Muscle layer of colon (tissue), 2 donors: Measurements from ENCODE around the gene EBF3.

Experiments used
- H3K27ac ChIP-seq: one replicate; pipeline ENCODE4 v1.7.0; 2013; ENCODE audit warnings: low read depth, mild to moderate bottlenecking, low read length, moderate library complexity
- H3K27me3 ChIP-seq, 2 donors: one replicate each; pipeline ENCODE4 v1.7.0; 2013; ENCODE audit warnings: low read length in 2 of 2, mild to moderate bottlenecking in 2 of 2; ENCODE audit not compliant: insufficient read depth in 2 of 2, control insufficient read depth in 1 of 2
- H3K36me3 ChIP-seq: one replicate; pipeline ENCODE4 v1.7.0; 2013; ENCODE audit warnings: mild to moderate bottlenecking, low read length; ENCODE audit not compliant: insufficient read depth
- H3K4me1 ChIP-seq: one replicate; pipeline ENCODE4 v1.7.0; 2013; ENCODE audit warnings: mild to moderate bottlenecking, low read length; ENCODE audit not compliant: insufficient read depth
- H3K4me3 ChIP-seq, 2 donors: one replicate each; pipeline ENCODE4 v1.7.0; 2013; ENCODE audit warnings: low read length in 2 of 2, low read depth in 1 of 2, mild to moderate bottlenecking in 1 of 2, moderate library complexity in 1 of 2
- H3K9ac ChIP-seq: one replicate; pipeline ENCODE4 v1.7.0; 2013; ENCODE audit warnings: low read length
- H3K9me3 ChIP-seq: one replicate; pipeline ENCODE4 v1.7.0; 2013; ENCODE audit warnings: mild to moderate bottlenecking, low read length
- donor health status: abdominal sarcoma.
- donor health status: Adenocarcinoma of cecum.

EBF3 gene

GRCh38 chr10:129956876-129957673, 7.0 kb downstream of the EBF3 start:
- Histone ChIP-seq H3K9me3 (peaks cover 5% of the 10 kb centered on the region), H3K27ac (no peak overlapping the region), H3K4me1 (no peaks in the 10 kb centered on the region), H3K9ac (no peak overlapping the region), H3K36me3 (no peaks in the 10 kb centered on the region), H3K27me3 (peaks cover 57 to 61% of the 10 kb centered on the region in 2 donors), H3K4me3 (no peak overlapping the region)

DNA sequence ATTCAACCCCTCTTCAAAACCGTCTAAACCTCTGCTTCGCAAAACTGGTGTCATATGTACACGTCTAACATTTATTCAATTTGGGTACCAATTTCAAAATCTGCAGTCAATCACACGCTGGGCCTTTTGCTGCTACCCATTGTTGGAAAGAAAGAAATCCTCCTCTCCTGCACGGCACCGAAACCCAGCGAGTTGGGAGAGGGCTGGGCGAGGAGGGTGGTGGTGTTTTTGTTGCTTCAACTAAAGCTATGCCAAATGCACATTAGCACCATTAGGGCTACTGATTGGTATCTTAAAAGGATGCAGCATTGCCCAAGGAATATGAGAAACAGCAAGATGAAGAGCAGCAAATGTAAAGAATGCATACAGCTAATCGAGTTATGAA, 7.8 kb downstream of the EBF3 start:
- Histone ChIP-seq H3K36me3 (no peaks in the 10 kb centered on the region), H3K27ac (no peak overlapping the region), H3K27me3 (peaks cover 49 to 53% of the 10 kb centered on the region in 2 donors), H3K9ac (no peak overlapping the region), H3K4me3 (no peak overlapping the region), H3K9me3 (peaks cover 2% of the 10 kb centered on the region), H3K4me1 (no peaks in the 10 kb centered on the region)

DNA sequence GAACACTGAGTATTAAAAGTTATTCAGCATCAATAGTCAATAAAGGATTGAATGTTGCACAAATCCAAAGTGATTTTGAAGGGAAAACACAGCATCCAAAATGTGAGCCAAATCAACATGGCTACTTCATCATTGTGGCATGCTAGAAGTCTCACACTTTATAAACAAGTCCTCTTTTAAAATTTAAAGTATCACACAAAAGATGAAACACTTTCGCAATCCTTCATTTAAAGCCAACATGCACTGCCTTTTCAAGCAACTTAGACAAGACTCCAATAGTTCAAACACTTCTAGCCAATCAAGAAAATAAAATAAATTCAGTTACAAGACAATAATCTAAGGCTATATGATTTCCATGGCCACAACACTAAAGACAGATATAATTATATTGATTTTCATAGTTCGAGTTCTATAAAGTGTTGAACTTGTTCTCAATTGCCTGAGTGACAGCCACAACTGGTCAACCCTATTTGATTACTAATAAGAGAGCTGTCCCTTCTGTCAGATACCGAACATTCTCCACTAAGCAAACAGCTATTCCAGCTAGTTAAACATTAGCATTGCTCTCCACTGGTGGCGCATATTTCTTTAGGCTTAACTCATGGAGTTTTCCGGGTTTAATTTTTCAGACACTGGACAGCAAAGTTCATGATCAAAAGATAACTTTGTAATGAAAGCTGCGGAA, 8.3 kb downstream of the EBF3 start:
- H3K36me3 ChIP-seq = no peaks in the 10 kb centered on the region
- H3K27ac ChIP-seq = no peak overlapping the region
- no peak overlapping the region for H3K4me3 ChIP-seq
- H3K27me3 ChIP-seq = peaks cover 43 to 49% of the 10 kb centered on the region in 2 donors
- no peaks in the 10 kb centered on the region for H3K9me3 ChIP-seq
- no peak overlapping the region for H3K9ac ChIP-seq
- no peaks in the 10 kb centered on the region for H3K4me1 ChIP-seq

GRCh38 chr10:129954492-129955315, 9.4 kb downstream of the EBF3 start:
- no peaks in the 10 kb centered on the region for H3K36me3 ChIP-seq
- peaks cover 33 to 41% of the 10 kb centered on the region in 2 donors for H3K27me3 ChIP-seq
- no peak overlapping the region for H3K9ac ChIP-seq
- no peaks in the 10 kb centered on the region for H3K4me1 ChIP-seq
- H3K27ac ChIP-seq = no peak overlapping the region
- no peaks in the 10 kb centered on the region for H3K9me3 ChIP-seq
- H3K4me3 ChIP-seq = no peak overlapping the region

DNA sequence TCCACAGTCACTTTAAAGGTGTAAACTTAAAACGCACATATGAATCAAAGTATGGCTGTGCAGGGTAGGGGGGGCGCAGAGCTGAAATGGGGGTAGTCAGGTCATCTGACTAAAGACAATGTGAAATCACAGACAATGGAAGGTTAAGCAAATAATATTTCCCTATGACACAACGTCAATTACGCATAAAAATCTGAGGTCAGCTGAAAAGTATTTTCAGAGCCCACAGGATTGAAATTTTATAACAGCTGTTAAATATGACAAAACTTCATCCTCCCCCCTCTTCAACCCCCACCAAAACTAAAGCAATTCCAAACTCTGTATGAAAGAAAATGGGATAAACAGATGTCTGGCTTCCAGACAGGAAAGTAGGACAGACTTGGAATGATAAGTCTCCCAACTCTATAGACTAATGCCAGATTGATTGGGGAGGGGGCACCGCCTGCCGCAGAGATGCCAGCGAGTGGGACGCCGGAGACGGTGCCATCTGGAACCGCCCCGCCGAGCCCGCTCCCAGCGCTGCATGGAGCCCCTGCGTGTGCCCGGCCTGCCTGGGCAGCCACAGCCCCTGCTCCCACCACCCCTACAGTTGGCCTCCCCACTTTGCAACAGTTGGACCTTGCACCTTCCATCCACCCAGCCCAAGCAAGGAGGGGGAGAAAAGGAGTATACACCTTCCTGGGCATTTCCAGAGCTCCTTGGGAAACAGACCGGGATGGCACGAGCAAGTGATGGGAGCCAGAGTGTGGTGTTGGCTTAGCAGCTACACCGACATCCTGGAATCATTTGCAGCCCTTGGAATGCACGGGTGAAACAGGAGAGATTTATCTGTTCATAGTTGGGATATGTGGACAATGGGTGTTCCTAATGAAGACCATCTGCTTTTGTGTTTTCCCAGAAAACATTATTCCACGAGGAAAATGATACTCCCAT, 10.7 kb downstream of the EBF3 start:
- H3K9ac ChIP-seq = no peak overlapping the region
- H3K9me3 ChIP-seq = no peaks in the 10 kb centered on the region
- H3K4me3 ChIP-seq = no peak overlapping the region
- no peaks in the 10 kb centered on the region for H3K36me3 ChIP-seq
- no peak overlapping the region for H3K27ac ChIP-seq
- H3K4me1 ChIP-seq = no peaks in the 10 kb centered on the region
- peaks cover 28 to 30% of the 10 kb centered on the region in 2 donors for H3K27me3 ChIP-seq

- no peaks in the 10 kb centered on the region for H3K9me3 ChIP-seq
- H3K4me1 ChIP-seq = no peaks in the 10 kb centered on the region
- no peak overlapping the region for H3K4me3 ChIP-seq
- H3K27me3 ChIP-seq = peaks cover 19 to 22% of the 10 kb centered on the region in 2 donors
- H3K36me3 ChIP-seq = no peaks in the 10 kb centered on the region
- no peak overlapping the region for H3K27ac ChIP-seq
- H3K9ac ChIP-seq = no peak overlapping the region
These were observed 11.5 kb downstream of the EBF3 start for GRCh38 chr10:129952378-129953118.

DNA sequence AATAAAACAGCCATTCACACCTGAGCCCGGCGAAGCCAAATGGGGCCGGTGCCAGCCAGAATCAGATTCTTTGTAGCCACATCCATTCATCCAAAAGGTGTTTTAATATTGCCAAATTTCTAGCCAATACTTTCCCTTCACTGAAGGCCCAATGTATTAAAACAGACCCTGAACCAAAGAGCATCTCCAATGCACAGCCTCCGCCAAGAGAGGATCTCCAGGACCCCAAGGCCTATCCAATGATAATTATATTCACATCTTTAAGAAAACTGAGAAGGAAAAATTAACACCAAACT, 12.2 kb downstream of the EBF3 start:
- H3K27me3 ChIP-seq = peaks cover 14 to 17% of the 10 kb centered on the region in 2 donors
- H3K4me1 ChIP-seq = no peaks in the 10 kb centered on the region
- no peaks in the 10 kb centered on the region for H3K36me3 ChIP-seq
- no peak overlapping the region for H3K27ac ChIP-seq
- no peak overlapping the region for H3K4me3 ChIP-seq
- H3K9ac ChIP-seq = no peak overlapping the region
- H3K9me3 ChIP-seq = no peaks in the 10 kb centered on the region

GRCh38 chr10:129951101-129951969, 12.7 kb downstream of the EBF3 start:
- Histone ChIP-seq H3K4me3 (no peak overlapping the region), H3K9me3 (no peaks in the 10 kb centered on the region), H3K9ac (no peak overlapping the region), H3K36me3 (no peaks in the 10 kb centered on the region), H3K27me3 (peaks cover 11 to 12% of the 10 kb centered on the region in 2 donors), H3K4me1 (no peaks in the 10 kb centered on the region), H3K27ac (no peak overlapping the region)

DNA sequence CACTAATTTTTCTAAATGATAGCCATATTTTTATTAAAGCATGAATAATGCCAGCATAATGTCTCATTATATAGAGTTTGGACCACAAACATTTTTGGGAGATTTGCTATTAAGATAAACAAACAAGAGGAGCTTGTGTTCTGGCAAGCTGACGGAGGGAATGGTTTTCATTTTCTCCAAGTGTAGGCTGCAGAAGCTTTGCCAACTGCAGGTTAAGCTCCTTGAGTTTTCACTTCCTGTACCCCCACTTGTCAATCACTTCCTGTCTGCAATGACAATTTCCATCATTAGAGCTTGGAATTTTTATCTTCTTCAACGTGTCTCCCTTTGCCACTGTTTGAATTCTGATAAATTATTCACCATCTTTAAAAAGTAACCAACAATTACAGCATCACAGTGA, 13.4 kb downstream of the EBF3 start:
- no peak overlapping the region for H3K4me3 ChIP-seq
- H3K9me3 ChIP-seq = no peaks in the 10 kb centered on the region
- H3K4me1 ChIP-seq = no peaks in the 10 kb centered on the region
- H3K27ac ChIP-seq = no peak overlapping the region
- no peaks in the 10 kb centered on the region for H3K36me3 ChIP-seq
- H3K9ac ChIP-seq = no peak overlapping the region
- peaks cover 5 to 8% of the 10 kb centered on the region in 2 donors for H3K27me3 ChIP-seq

GRCh38 chr10:129949891-129950291, 14.2 kb downstream of the EBF3 start:
- H3K9ac ChIP-seq = no peak overlapping the region

More at GRCh38 chr10:129949891-129950291, 14.2 kb downstream of the EBF3 start:
- Histone ChIP-seq H3K9me3 (no peaks in the 10 kb centered on the region), H3K27me3 (peaks cover 4 to 8% of the 10 kb centered on the region in 2 donors), H3K4me1 (no peaks in the 10 kb centered on the region), H3K36me3 (no peaks in the 10 kb centered on the region), H3K4me3 (no peak overlapping the region), H3K27ac (no peak overlapping the region)
